ENCODE measurements around the gene TCEAL8.

The TCEAL8 gene

DNA sequence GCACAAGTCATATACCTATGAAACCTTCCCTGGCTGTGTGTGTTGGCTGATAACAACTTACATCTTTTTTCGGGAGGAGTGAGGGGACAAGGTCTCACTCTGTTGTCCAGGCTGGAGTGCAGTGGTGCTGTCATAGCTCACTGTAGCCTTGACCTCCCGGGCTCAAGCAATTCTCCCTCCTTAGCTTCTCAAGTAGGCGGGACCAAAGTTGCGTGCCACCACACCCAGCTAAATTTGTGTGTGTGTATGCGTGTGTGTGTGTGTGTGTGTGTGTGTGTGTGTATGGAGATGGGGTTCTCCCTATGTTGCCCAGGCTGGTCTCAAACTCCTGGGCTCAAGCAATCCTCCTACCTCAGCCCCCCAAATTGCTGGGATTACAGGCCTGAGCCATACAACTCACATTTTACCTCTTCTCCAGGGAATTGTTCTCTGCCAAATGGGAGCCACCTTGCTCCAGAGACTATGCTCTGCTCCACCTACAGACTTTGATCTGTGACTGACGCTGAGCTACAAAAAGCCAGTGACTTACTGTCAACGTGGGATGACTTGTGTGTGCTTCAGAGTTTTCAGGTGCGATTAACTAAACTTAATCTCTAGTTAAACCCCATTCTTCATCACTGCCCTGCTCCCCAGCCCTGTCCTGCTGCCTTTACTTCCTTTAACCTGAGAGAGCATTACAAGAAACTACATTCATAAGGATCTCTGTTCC is 42.1 kb downstream of the TCEAL8 start:
- no peak for DNase-seq

DNA sequence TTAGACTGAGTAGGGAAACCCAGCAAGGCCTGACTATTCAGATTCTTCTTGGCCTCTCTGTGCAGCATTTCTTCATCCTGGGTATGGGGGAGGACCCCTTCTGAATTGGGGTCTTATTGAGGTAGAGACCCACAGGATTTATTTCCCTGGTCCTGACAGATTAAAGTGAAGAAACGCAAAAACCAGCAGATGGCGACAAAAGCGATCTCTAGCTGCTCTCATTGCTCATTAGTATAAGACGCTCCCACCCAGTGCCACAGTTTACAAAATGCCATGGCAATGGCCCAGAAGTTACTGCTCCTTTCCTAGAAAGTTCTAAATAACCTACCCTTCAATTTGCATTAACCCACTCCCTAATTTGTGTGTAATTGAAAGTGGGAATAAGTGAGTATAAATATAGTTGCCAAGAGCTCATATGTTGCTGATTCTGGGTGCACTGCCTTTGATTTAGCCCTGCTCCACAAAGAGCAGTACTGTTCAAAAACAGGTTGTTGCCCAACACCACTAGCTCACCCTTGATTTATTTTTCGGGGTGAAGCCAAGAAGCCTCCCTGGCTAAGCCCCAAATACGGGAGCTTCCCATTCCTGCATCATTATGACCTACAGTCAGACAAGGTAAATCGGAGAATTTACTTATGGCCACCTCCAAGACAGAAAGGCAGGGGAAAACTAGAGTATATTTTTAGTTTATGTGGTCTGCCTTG is 43.8 kb downstream of the TCEAL8 start:
- peak; percentile 24 for DNase-seq

DNA sequence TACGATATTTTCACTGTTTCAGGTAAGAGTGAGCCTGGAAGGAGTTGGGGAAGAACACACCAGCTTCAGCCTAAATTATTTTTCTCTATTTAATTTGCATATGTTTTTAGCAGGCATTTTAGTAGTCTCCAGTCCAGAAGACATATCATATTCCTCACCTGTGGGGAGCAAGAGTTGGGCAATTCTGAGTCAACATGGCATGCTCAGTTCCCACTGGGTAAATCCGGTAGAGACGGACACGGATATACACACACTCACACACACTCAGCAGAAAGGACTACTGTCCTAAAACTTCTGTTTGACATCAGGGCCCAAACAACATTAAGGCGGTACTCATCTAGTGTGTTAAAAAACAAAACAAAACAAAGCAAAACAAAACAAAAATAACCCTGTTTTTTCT is 44.9 kb downstream of the TCEAL8 start:
- no peak for DNase-seq

All from activated T-cell treated with anti-CD3 and anti-CD28 coated beads for 4 hours (primary cell).